ENCODE data around the gene MMP24.

- TF ChIP-seq POLR2A (IDR thresholded peaks at IDR 0.05) = no peak
- TF ChIP-seq, protein P1, sequence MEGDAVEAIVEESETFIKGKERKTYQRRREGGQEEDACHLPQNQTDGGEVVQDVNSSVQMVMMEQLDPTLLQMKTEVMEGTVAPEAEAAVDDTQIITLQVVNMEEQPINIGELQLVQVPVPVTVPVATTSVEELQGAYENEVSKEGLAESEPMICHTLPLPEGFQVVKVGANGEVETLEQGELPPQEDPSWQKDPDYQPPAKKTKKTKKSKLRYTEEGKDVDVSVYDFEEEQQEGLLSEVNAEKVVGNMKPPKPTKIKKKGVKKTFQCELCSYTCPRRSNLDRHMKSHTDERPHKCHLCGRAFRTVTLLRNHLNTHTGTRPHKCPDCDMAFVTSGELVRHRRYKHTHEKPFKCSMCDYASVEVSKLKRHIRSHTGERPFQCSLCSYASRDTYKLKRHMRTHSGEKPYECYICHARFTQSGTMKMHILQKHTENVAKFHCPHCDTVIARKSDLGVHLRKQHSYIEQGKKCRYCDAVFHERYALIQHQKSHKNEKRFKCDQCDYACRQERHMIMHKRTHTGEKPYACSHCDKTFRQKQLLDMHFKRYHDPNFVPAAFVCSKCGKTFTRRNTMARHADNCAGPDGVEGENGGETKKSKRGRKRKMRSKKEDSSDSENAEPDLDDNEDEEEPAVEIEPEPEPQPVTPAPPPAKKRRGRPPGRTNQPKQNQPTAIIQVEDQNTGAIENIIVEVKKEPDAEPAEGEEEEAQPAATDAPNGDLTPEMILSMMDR (IDR thresholded peaks at IDR 0.05) = no peak
- no peak for TF ChIP-seq POLR2AphosphoS5 (IDR thresholded peaks at IDR 0.05)
Measured at GRCh38 chr20:35290186-35290886, 63.8 kb downstream of the MMP24 start.
